ENCODE results near the gene FAM110A.

The FAM110A gene

DNA sequence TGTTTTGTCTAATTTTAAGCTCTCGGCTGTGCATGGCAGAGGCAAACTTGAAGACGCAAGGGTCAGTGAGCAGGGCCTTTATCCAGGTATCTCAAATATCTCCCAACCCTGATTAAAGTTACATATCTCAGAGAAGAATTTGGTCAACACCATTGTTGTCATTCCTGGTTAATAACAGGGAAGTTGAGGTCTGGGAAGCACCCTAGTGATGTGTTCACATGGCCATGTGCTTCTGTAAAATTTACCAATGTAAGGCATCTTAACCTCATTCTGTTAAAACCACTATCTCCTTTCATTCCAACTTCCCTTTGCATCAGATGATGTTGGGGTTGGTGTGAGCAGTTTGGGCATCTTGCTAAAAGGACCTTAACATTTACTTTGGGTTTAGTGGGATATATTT lies 4.0 kb upstream of the FAM110A start:
- Histone ChIP-seq H3K36me3 (ENCODE audit: insufficient read depth) (no peaks in the 10 kb centered on the region), H3K27me3 (ENCODE audit: insufficient read depth, low read depth) (no peaks in the 10 kb centered on the region), H3K4me3 (IDR thresholded peaks at IDR 0.05; ENCODE audit: insufficient read depth, low read depth, low read length) (no peak overlapping the region), H3K4me2 (peak overlapping the region; percentile 89), H3K79me2 (ENCODE audit: insufficient read depth, low read depth) (peaks cover 10% of the 10 kb centered on the region), H2AFZ (ENCODE audit: low read depth) (0 out of 2 replicates have a peak overlapping the region, but pooled peaks have one; percentile 5), H3K9ac (peak overlapping the region; percentile 63), H4K20me1 (ENCODE audit: insufficient read depth) (no peaks in the 10 kb centered on the region), H3K4me1 (ENCODE audit: low read depth, poor library complexity, severe bottlenecking) (peaks cover 80% of the 10 kb centered on the region), H3K27ac (peak overlapping the region; percentile 97)
- TF ChIP-seq, protein P1, sequence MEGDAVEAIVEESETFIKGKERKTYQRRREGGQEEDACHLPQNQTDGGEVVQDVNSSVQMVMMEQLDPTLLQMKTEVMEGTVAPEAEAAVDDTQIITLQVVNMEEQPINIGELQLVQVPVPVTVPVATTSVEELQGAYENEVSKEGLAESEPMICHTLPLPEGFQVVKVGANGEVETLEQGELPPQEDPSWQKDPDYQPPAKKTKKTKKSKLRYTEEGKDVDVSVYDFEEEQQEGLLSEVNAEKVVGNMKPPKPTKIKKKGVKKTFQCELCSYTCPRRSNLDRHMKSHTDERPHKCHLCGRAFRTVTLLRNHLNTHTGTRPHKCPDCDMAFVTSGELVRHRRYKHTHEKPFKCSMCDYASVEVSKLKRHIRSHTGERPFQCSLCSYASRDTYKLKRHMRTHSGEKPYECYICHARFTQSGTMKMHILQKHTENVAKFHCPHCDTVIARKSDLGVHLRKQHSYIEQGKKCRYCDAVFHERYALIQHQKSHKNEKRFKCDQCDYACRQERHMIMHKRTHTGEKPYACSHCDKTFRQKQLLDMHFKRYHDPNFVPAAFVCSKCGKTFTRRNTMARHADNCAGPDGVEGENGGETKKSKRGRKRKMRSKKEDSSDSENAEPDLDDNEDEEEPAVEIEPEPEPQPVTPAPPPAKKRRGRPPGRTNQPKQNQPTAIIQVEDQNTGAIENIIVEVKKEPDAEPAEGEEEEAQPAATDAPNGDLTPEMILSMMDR (conservative IDR thresholded peaks at IDR 0.05; ENCODE audit: low read depth, low read length): no peak

DNA sequence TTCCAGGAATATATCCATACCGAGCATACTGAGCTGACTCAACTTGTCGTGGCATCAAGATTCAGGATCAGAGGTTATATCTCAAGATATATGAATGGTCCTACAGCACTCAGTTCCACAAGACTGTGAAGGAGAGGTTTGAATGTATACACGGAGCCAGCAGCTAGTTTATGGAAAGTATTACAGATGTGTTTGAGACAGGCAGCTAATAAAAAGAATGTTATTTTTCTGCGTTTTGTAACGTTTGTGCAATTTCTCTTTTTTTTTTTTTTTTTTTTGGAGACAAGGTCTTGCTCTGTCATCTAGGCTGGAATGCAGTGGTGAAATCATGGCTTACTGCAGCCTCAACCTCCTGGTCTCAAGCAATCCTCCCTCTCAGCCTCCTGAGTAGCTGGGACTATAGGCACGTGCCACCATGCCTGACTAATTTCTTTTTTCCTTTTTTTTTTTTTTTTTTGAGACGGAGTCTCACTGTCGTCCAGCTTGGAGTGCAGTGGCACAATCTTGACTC lies 3.4 kb upstream of the FAM110A start:
- TF ChIP-seq, protein P1 (conservative IDR thresholded peaks at IDR 0.05; ENCODE audit: low read depth, low read length): no peak
- Histone ChIP-seq H3K36me3 (ENCODE audit: insufficient read depth) (no peaks in the 10 kb centered on the region), H3K4me1 (ENCODE audit: low read depth, poor library complexity, severe bottlenecking) (peaks cover 80% of the 10 kb centered on the region), H2AFZ (ENCODE audit: low read depth) (peak overlapping the region; percentile 40), H3K79me2 (ENCODE audit: insufficient read depth, low read depth) (peaks cover 14% of the 10 kb centered on the region), H3K9ac (peak overlapping the region; percentile 63; the same call in 1 of the 2 replicates), H3K27me3 (ENCODE audit: insufficient read depth, low read depth) (no peaks in the 10 kb centered on the region), H4K20me1 (ENCODE audit: insufficient read depth) (no peaks in the 10 kb centered on the region), H3K4me2 (peak overlapping the region; percentile 89), H3K27ac (peak overlapping the region; percentile 97), H3K4me3 (IDR thresholded peaks at IDR 0.05; ENCODE audit: insufficient read depth, low read depth, low read length) (no peak overlapping the region)

DNA sequence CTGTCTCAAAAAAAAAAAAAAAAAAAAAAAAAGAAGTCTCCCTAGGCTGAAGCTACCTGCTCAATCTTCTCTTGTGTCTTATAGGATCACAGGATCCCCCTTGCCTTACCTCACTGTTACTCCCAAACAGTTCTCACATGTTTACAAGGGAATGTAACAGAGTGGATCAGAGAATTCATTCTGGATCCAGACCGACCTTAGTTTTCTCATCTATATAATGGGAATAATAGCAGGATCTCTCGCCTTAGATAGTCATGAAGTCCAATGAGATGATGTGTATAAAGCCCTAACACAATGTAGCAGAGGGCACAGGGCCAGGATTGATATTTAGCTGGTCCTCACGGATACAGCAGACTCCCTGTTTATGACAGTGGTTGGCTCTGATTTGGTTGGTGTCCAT lies 2.3 kb upstream of the FAM110A start:
- Histone ChIP-seq H3K4me3 (IDR thresholded peaks at IDR 0.05; ENCODE audit: insufficient read depth, low read depth, low read length) (no peak overlapping the region), H2AFZ (ENCODE audit: low read depth) (no peak overlapping the region), H4K20me1 (ENCODE audit: insufficient read depth) (no peaks in the 10 kb centered on the region), H3K4me1 (ENCODE audit: low read depth, poor library complexity, severe bottlenecking) (peaks cover 81% of the 10 kb centered on the region), H3K27me3 (ENCODE audit: insufficient read depth, low read depth) (no peaks in the 10 kb centered on the region), H3K79me2 (ENCODE audit: insufficient read depth, low read depth) (peaks cover 24% of the 10 kb centered on the region), H3K9ac (peak overlapping the region; percentile 7; the same call in 1 of the 2 replicates), H3K27ac (peak overlapping the region; percentile 97), H3K36me3 (ENCODE audit: insufficient read depth) (no peaks in the 10 kb centered on the region), H3K4me2 (peak overlapping the region; percentile 37)
- TF ChIP-seq, protein P1 (conservative IDR thresholded peaks at IDR 0.05; ENCODE audit: low read depth, low read length): no peak

DNA sequence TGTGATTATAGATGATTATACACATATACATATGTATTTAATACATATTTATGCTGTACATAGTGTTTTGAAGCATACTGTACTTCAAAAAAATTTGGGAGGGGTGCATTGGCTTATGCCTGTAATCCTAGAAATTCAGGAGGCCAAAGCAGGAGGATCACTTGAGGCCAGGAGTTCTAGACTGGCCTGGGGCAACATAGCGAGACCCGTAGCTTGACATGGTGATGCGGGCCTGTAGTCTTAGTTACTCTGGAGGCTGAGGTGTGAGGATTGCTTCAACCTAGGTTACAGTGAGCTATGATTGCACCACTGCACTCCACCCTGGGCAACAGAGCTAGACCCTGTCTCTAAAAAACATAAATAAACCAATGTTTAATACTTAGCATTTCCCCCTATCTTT lies 1.6 kb upstream of the FAM110A start:
- no peaks in the 10 kb centered on the region for H3K36me3 ChIP-seq (ENCODE audit: insufficient read depth)
- no peaks in the 10 kb centered on the region for H3K27me3 ChIP-seq (ENCODE audit: insufficient read depth, low read depth)
- TF ChIP-seq, protein P1 (conservative IDR thresholded peaks at IDR 0.05; ENCODE audit: low read depth, low read length): no peak
- no peaks in the 10 kb centered on the region for H4K20me1 ChIP-seq (ENCODE audit: insufficient read depth)
- peaks cover 31% of the 10 kb centered on the region for H3K79me2 ChIP-seq (ENCODE audit: insufficient read depth, low read depth)
- peaks cover 81% of the 10 kb centered on the region for H3K4me1 ChIP-seq (ENCODE audit: low read depth, poor library complexity, severe bottlenecking)
- H3K4me2 ChIP-seq: 0 out of 2 replicates have a peak overlapping the region, but pooled peaks have one; percentile 37
- H2AFZ ChIP-seq (ENCODE audit: low read depth): no peak overlapping the region
- H3K27ac ChIP-seq: peak overlapping the region; percentile 97; the same call in 1 of the 2 replicates
- no peak overlapping the region for H3K4me3 ChIP-seq (IDR thresholded peaks at IDR 0.05; ENCODE audit: insufficient read depth, low read depth, low read length)
- H3K9ac ChIP-seq: no peak overlapping the region; the same call in 1 of the 2 replicates
